Mesenchymal stem cell (in vitro differentiated cells and primary cell): ENCODE results near the gene DST.

Experiments
- DNase-seq: peaks from one replicate; pipeline ENCODE4 v3.0.0-alpha.2; 2013
- H2AFZ ChIP-seq: one replicate; pipeline ENCODE4 v1.6.1; 2013; ENCODE audit warnings: low read depth, mild to moderate bottlenecking, control low read depth, inconsistent platforms, low read length, moderate library complexity
- H2AK5ac ChIP-seq: 2 replicates; pipeline ENCODE4 v1.6.1; 2013; ENCODE audit warnings: low read length, moderate library complexity, mild to moderate bottlenecking, inconsistent platforms; ENCODE audit not compliant: severe bottlenecking
- H2BK120ac ChIP-seq: one replicate; pipeline ENCODE4 v1.6.1; 2013; ENCODE audit warnings: low read depth, mild to moderate bottlenecking, inconsistent platforms, low read length, moderate library complexity
- H2BK12ac ChIP-seq, 2 experiments: one replicate each; pipeline ENCODE4 v1.6.1; 2013; ENCODE audit warnings: inconsistent platforms in 2 of 2, low read length in 2 of 2, mild to moderate bottlenecking in 2 of 2, moderate library complexity in 2 of 2, control low read depth in 1 of 2
- H2BK15ac ChIP-seq: one replicate; pipeline ENCODE4 v1.6.1; 2013; ENCODE audit warnings: mild to moderate bottlenecking, low read depth, inconsistent platforms; ENCODE audit not compliant: poor library complexity, severe bottlenecking
- H2BK5ac ChIP-seq: 2 replicates; pipeline ENCODE4 v1.6.1; 2013; ENCODE audit warnings: low read depth, mild to moderate bottlenecking, low read length, control low read depth, inconsistent platforms; ENCODE audit not compliant: poor library complexity, severe bottlenecking
- H3K14ac ChIP-seq, 2 experiments: one replicate each; pipeline ENCODE4 v1.6.1; 2013; ENCODE audit warnings: inconsistent platforms in 2 of 2, low read length in 2 of 2, control low read depth in 1 of 2, mild to moderate bottlenecking in 1 of 2, moderate library complexity in 1 of 2
- H3K18ac ChIP-seq, 2 experiments: one replicate each; pipeline ENCODE4 v1.6.1; 2013; ENCODE audit warnings: inconsistent platforms in 2 of 2, low read length in 2 of 2, control low read depth in 1 of 2, low read depth in 1 of 2, mild to moderate bottlenecking in 1 of 2
- H3K23ac ChIP-seq, 2 experiments: one replicate each; pipeline ENCODE4 v1.6.1; 2013; ENCODE audit warnings: inconsistent platforms in 2 of 2, low read length in 2 of 2, mild to moderate bottlenecking in 2 of 2, moderate library complexity in 2 of 2, control low read depth in 1 of 2
- H3K27ac ChIP-seq: 2 replicates; pipeline ENCODE4 v1.5.1; 2013; ENCODE audit warnings: mild to moderate bottlenecking, moderate library complexity, low read length, control low read depth, inconsistent platforms; ENCODE audit not compliant: poor library complexity, severe bottlenecking
- H3K27me3 ChIP-seq, 2 experiments: 2 replicates each; pipeline versions ENCODE4 v1.6.1 to v1.7.0; 2013; ENCODE audit warnings: low read length in 2 of 2, mild to moderate bottlenecking in 2 of 2, moderate library complexity in 2 of 2, control low read depth in 1 of 2, inconsistent platforms in 1 of 2; ENCODE audit not compliant: control insufficient read depth in 1 of 2, insufficient read depth in 1 of 2
- H3K36me3 ChIP-seq, 2 experiments: 2 replicates each; pipeline versions ENCODE4 v1.6.1 to v1.7.0; 2013; ENCODE audit warnings: low read length in 2 of 2, control low read depth in 1 of 2, inconsistent platforms in 1 of 2, low read depth in 1 of 2, mild to moderate bottlenecking in 1 of 2; ENCODE audit not compliant: insufficient read depth in 2 of 2, control insufficient read depth in 1 of 2
- H3K4ac ChIP-seq, 2 experiments: one replicate each; pipeline ENCODE4 v1.6.1; 2013; ENCODE audit warnings: inconsistent platforms in 2 of 2, low read length in 2 of 2, mild to moderate bottlenecking in 2 of 2, moderate library complexity in 2 of 2, control low read depth in 1 of 2, low read depth in 1 of 2
- H3K4me1 ChIP-seq: 2 replicates; pipeline ENCODE4 v1.6.1; 2013; ENCODE audit warnings: low read depth, low read length, control low read depth; ENCODE audit not compliant: control insufficient read depth, insufficient read depth
- H3K4me2 ChIP-seq: 2 replicates; pipeline ENCODE4 v1.6.1; 2013; ENCODE audit warnings: low read length, mild to moderate bottlenecking, inconsistent platforms; ENCODE audit not compliant: poor library complexity, severe bottlenecking
- H3K4me3 ChIP-seq, 2 experiments: 2 replicates each; pipeline versions ENCODE4 v1.5.1 to v1.7.0; 2013; ENCODE audit warnings: low read length in 2 of 2, mild to moderate bottlenecking in 2 of 2, control low read depth in 1 of 2, low read depth in 1 of 2; ENCODE audit not compliant: insufficient read depth in 1 of 2
- H3K79me1 ChIP-seq: replicated peaks from 2 replicates; pipeline ENCODE4 v1.6.1; 2013; ENCODE audit warnings: mild to moderate bottlenecking, control low read depth, low read length, inconsistent platforms; ENCODE audit not compliant: poor library complexity, severe bottlenecking
- H3K9ac ChIP-seq: 2 replicates; pipeline ENCODE4 v1.7.0; 2013; ENCODE audit warnings: mild to moderate bottlenecking, low read length, moderate library complexity
- H3K9me3 ChIP-seq: 2 replicates; pipeline ENCODE4 v1.7.0; 2013; ENCODE audit warnings: mild to moderate bottlenecking, low read length; ENCODE audit not compliant: control insufficient read depth
- H4K8ac ChIP-seq: one replicate; pipeline ENCODE4 v1.6.1; 2013; ENCODE audit warnings: inconsistent platforms, mild to moderate bottlenecking, low read length, moderate library complexity
- H4K91ac ChIP-seq: one replicate; pipeline ENCODE4 v1.6.1; 2013; ENCODE audit warnings: mild to moderate bottlenecking, low read length, inconsistent platforms
- WGBS: methylation state at CpG from one replicate; pipeline ENCODE4 v1.1.7; 2013; ENCODE audit warnings: mixed read lengths; 5-methylcytosine and 5-hydroxymethylcytosine counted together

DST gene

GRCh38 chr6:56613247-56613851 is 29.3 kb downstream of the DST start:
- H2BK15ac ChIP-seq, result no peak overlapping the region
- H3K79me1 ChIP-seq, result peaks cover 14% of the 10 kb centered on the region
- H3K23ac ChIP-seq, result no peak overlapping the region
- H3K9ac ChIP-seq, result no peak overlapping the region
- no peak overlapping the region for H2BK12ac ChIP-seq
- no peaks in the 10 kb centered on the region for H3K9me3 ChIP-seq
- H2AK5ac ChIP-seq, result no peak overlapping the region
- H3K14ac ChIP-seq, result no peak overlapping the region
- no peak overlapping the region for H3K4me3 ChIP-seq
- no peak overlapping the region for H3K4me2 ChIP-seq
- no peak overlapping the region for H3K27ac ChIP-seq
- DNase-seq, result no peak
- H2BK5ac ChIP-seq, result no peak overlapping the region
- no peak overlapping the region for H2BK120ac ChIP-seq
- H3K18ac ChIP-seq, result no peak overlapping the region
- no peak overlapping the region for H2AFZ ChIP-seq
- no peaks in the 10 kb centered on the region for H3K4me1 ChIP-seq
- H4K91ac ChIP-seq, result no peak overlapping the region
- no peak overlapping the region for H4K8ac ChIP-seq
- no peaks in the 10 kb centered on the region for H3K27me3 ChIP-seq
- H3K4ac ChIP-seq, result no peak overlapping the region
- peaks cover 13 to 99% of the 10 kb centered on the region in 2 experiments for H3K36me3 ChIP-seq
- 94% methylated on average over 4 of the region's 6 CpGs for WGBS

- Histone ChIP-seq H2BK12ac (no peak overlapping the region), H3K14ac (no peak overlapping the region), H2BK15ac (no peak overlapping the region), H4K8ac (no peak overlapping the region), H2BK5ac (no peak overlapping the region), H2BK120ac (no peak overlapping the region), H3K4me3 (no peak overlapping the region), H3K79me1 (peaks cover 8% of the 10 kb centered on the region), H2AK5ac (no peak overlapping the region), H3K27ac (no peak overlapping the region), H3K23ac (no peak overlapping the region), H4K91ac (no peak overlapping the region), H3K4me2 (no peak overlapping the region), H2AFZ (no peak overlapping the region), H3K27me3 (no peaks in the 10 kb centered on the region), H3K9me3 (no peaks in the 10 kb centered on the region), H3K4me1 (no peaks in the 10 kb centered on the region), H3K36me3 (peaks cover 5 to 89% of the 10 kb centered on the region in 2 experiments), H3K18ac (no peak overlapping the region), H3K4ac (no peak overlapping the region), H3K9ac (no peak overlapping the region)
- WGBS, result 96% methylated on average over 4 of the region's 4 CpGs
- DNase-seq, result no peak
These were observed 34.4 kb downstream of the DST start for GRCh38 chr6:56608332-56608731.

GRCh38 chr6:56607111-56607752 is 35.5 kb downstream of the DST start:
- peaks cover 8% of the 10 kb centered on the region for H3K79me1 ChIP-seq
- H3K4me2 ChIP-seq, result no peak overlapping the region
- H4K91ac ChIP-seq, result no peak overlapping the region
- no peaks in the 10 kb centered on the region for H3K27me3 ChIP-seq
- DNase-seq, result no peak
- H3K4ac ChIP-seq, result no peak overlapping the region
- H3K23ac ChIP-seq, result no peak overlapping the region
- H3K9me3 ChIP-seq, result no peaks in the 10 kb centered on the region
- H3K18ac ChIP-seq, result no peak overlapping the region
- no peak overlapping the region for H2BK120ac ChIP-seq
- H3K27ac ChIP-seq, result no peak overlapping the region
- H2BK15ac ChIP-seq, result no peak overlapping the region
- no peak overlapping the region for H4K8ac ChIP-seq
- H2AK5ac ChIP-seq, result no peak overlapping the region
- H3K36me3 ChIP-seq, result peaks cover 5 to 90% of the 10 kb centered on the region in 2 experiments
- H3K14ac ChIP-seq, result no peak overlapping the region
- H2AFZ ChIP-seq, result no peak overlapping the region
- no peak overlapping the region for H2BK5ac ChIP-seq
- WGBS, result 96% methylated on average over 2 of the region's 2 CpGs
- no peak overlapping the region for H3K9ac ChIP-seq
- H3K4me3 ChIP-seq, result no peak overlapping the region
- H3K4me1 ChIP-seq, result no peaks in the 10 kb centered on the region
- H2BK12ac ChIP-seq, result no peak overlapping the region

- Histone ChIP-seq H2BK120ac (no peak overlapping the region), H4K8ac (no peak overlapping the region), H2BK15ac (no peak overlapping the region), H3K23ac (no peak overlapping the region), H3K79me1 (peaks cover 6% of the 10 kb centered on the region), H3K27ac (no peak overlapping the region), H3K18ac (no peak overlapping the region), H3K4me1 (no peaks in the 10 kb centered on the region), H2AFZ (no peak overlapping the region), H3K36me3 (peaks cover 0 to 88% of the 10 kb centered on the region in 2 experiments), H3K14ac (no peak overlapping the region), H3K4me2 (no peak overlapping the region), H4K91ac (no peak overlapping the region), H3K9me3 (no peaks in the 10 kb centered on the region), H2BK12ac (no peak overlapping the region), H3K9ac (no peak overlapping the region), H3K27me3 (no peaks in the 10 kb centered on the region), H3K4me3 (no peak overlapping the region), H2BK5ac (no peak overlapping the region), H2AK5ac (no peak overlapping the region), H3K4ac (no peak overlapping the region)
- no peak for DNase-seq
- WGBS, result 89% methylated on average over 1 of the region's 1 CpG
These were observed 37.3 kb downstream of the DST start for GRCh38 chr6:56605435-56605834.
